ELF-1 (cell line): Measurements from ENCODE around the gene LRRC4C.
A peak's percentile ranks its signal among the peaks of the same experiment; 100 is the strongest.

ENCODE experiments used
- DNase-seq: peaks from one replicate; pipeline ENCODE4 v3.0.0-alpha.2; 2016; ENCODE audit warnings: low read depth, low spot score

Gene LRRC4C

GRCh38 chr11:40292721-40293508, 1166.5 kb downstream of the LRRC4C start:
- DNase-seq, result no peak

- no peak for DNase-seq
Measured at GRCh38 chr11:40291741-40292140, 1167.7 kb downstream of the LRRC4C start.

GRCh38 chr11:40291329-40291728, 1168.1 kb downstream of the LRRC4C start:
- no peak for DNase-seq

GRCh38 chr11:40290171-40290631, 1169.3 kb downstream of the LRRC4C start:
- no peak for DNase-seq

GRCh38 chr11:40289370-40289769, 1170.1 kb downstream of the LRRC4C start:
- DNase-seq, result no peak

GRCh38 chr11:40287916-40288803, 1171.3 kb downstream of the LRRC4C start:
- no peak for DNase-seq

- DNase-seq, result no peak
Measured at GRCh38 chr11:40286137-40286536, 1173.3 kb downstream of the LRRC4C start.

- DNase-seq, result no peak
Measured at GRCh38 chr11:40285558-40285957, 1173.9 kb downstream of the LRRC4C start.

GRCh38 chr11:40281052-40281580, 1178.3 kb downstream of the LRRC4C start:
- DNase-seq, result no peak

- DNase-seq, result peak; percentile 64
Measured at GRCh38 chr11:40280159-40281051, 1179.0 kb downstream of the LRRC4C start.

GRCh38 chr11:40276960-40277359, 1182.5 kb downstream of the LRRC4C start:
- no peak for DNase-seq

- no peak for DNase-seq
Measured at GRCh38 chr11:40274017-40274416, 1185.4 kb downstream of the LRRC4C start.

GRCh38 chr11:40273192-40273732, 1186.2 kb downstream of the LRRC4C start:
- no peak for DNase-seq

GRCh38 chr11:40271361-40271760, 1188.1 kb downstream of the LRRC4C start:
- no peak for DNase-seq

GRCh38 chr11:40269865-40270264, 1189.6 kb downstream of the LRRC4C start:
- no peak for DNase-seq

- DNase-seq, result no peak
Measured at GRCh38 chr11:40268551-40268950, 1190.9 kb downstream of the LRRC4C start.

GRCh38 chr11:40255457-40255856, 1204.0 kb downstream of the LRRC4C start:
- no peak for DNase-seq

- DNase-seq, result no peak
Measured at GRCh38 chr11:40253166-40253565, 1206.3 kb downstream of the LRRC4C start.

GRCh38 chr11:40252236-40252635, 1207.2 kb downstream of the LRRC4C start:
- DNase-seq, result no peak

GRCh38 chr11:40246983-40247382, 1212.5 kb downstream of the LRRC4C start:
- DNase-seq, result peak; percentile 24

- peak; percentile 22 for DNase-seq
Measured at GRCh38 chr11:40241524-40242051, 1217.9 kb downstream of the LRRC4C start.
